Measurements from ENCODE around the gene CGREF1. TPM values are rescaled to one million over a fixed set of nuclear protein-coding genes. Genes with fewer than 3 reads are reported as not detected.

CGREF1 gene
- total RNA-seq, 1 donor from 2014 or later: 4.1 TPM

DNA sequence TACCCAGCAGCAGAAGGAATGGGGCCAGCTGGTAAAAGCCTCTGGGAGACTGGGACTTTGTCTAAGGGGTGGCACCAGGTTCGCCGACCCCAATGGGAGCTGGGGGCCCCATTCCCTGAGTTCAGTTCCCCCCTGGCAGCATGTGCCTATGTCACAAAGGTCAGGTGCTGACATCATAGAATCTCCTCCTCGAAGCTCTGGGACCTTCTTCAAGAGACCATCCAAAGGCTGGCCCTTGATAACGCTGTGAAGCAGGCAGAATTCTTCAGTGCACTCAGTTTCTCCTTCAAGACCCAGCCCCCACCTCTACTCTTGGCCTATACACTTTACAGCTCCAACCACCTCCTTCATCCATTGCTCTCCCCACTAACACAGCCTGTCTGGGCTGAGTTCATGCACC, 20.4 kb upstream of the CGREF1 start, which contains the start of gene PRR30:
PRR30 (minus strand) TSS at position 101 of the 400 bp plus-strand sequence. CDS start 1,081 bp downstream, outside the sequence.
- DNase-seq (ENCODE audit: low spot score) (no peak), ATAC-seq (no peak)
- intact Hi-C loops (cut with DNase I): no loop called here

DNA sequence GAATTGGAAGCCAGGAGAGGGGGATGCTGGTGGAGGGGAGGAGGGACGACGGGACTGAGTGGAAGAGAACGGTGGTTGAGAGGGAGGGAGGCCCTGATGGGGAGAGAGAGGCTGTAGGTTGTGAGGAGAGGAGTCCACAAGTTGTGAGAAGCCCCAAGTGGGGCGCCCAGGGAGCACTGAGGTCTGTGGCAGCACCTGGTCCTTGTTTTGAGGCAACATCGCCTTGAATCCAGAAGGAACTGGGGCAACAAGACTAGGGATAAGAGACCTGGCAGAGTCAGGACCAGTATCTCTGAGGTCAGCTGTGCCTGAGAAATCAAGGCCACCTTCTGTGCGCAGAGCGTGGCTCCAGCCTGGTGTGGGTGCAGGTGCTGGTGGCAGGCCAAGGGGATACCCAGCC, 19.2 kb upstream of the CGREF1 start:
- DNase-seq (ENCODE audit: low spot score): no peak
- intact Hi-C loops (cut with DNase I): no loop called here
- no peak for ATAC-seq

DNA sequence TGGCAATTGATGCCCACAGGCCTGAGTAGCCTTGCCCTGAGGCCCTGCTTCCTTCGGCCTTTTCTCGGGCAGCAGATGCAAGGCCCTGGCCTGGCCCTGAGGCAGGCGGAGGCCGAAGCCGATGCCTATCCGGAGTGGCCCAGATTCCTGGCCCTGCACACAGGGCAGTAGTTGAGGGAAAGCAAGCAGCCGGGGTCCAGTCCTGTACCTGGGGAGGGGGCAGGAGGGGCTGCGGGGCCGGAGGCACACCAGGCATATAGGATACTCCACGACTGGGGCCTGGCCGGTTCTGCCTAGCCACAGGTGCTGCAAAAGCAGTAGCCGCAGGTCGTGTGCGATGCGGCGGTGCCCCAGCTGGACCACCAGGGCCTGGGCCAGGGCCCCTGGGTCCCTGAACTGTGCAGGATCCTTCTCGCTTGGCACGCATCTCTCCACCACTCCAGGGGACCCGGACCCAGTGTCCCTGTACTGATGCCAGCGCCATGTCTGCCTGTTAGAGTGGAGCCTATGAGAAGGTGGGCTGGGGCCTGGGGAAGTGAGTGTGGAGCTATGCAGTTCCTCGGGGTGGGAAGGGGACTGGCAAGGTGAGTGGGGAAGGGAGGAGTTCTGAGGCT, 18.5 kb upstream of the CGREF1 start:
- ATAC-seq (no peak), DNase-seq (ENCODE audit: low spot score) (no peak)
- intact Hi-C loops (cut with DNase I): no loop called here

DNA sequence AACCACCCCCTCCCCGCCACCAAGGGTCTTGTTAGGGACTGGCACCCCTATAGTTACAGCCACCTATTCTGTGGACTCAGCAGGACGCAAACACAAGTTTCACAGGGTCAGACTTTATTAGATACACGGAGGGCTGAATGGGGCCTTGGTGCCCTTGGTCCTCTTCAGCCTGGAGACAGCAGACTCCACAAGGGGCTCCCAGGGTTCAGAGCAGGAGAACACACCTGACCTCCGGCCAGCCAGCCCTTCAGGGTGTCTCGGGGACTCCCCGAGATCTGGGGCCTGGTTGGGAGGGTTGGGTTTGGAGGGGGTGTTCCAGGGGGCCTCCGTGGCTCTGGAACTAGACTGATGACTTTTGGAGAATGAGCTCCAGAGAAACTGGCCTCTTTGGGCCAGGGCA, 17.8 kb upstream of the CGREF1 start:
- ATAC-seq (no peak), DNase-seq (ENCODE audit: low spot score) (no peak)
- intact Hi-C loops (cut with DNase I): no loop called here

DNA sequence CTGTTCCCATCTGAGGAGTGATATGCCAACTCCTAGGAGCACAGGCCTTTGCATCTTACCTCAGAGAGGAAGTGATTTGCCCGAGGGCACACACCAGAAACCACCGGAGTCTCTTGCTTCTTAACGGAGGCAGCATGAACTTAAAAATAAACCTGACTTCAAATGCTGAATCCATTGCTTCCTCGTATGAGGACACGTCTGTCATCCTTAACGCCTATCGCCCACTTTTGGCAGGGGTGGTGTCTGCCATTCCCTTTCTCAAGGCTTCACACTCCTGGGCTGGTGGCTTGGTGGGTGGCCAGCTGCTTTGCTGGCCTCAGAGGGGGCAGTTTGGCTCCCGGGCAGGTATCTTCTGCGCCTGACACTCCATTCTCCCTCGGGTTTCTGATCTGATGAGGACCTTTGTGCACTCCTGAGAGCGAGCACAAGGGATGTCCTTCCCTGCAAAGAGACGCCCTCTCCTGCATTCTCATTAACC, 16.6 kb upstream of the CGREF1 start:
- DNase-seq (ENCODE audit: low spot score) (no peak), ATAC-seq (no peak)
- intact Hi-C loops (cut with DNase I): no loop called here

DNA sequence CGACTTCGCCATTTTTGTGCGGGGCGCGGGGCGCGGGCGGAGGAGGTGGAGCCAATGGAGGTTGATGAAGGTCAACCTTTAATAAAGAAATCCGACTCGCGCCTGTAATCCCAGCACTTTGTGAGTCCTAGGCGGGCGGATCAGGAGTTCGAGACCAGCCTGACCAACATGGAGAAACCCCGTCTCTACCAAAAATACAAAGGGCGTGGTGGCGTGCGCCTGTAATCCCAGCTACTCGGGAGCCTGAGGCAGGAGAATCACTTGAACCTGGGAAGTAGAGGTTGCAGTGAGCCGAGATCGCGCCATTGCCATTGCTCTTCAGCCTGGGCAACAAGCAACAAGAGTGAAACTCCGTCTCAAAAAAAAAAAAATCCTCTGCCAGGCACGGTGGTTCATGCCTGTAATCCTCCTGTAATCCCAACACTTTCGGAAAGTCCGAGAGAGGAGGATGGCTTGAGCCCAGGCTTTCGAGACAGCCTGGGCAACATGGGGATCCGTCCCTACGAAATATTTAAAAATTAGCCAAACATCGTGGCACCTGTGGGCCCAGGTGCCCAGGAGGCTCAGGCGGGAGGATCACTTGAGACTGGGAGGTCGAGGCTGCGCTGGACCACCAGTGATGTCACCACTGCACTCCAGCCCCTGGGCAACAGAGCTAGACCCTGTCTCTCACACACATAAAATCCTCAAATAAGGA, 16.0 kb upstream of the CGREF1 start:
- no peak for ATAC-seq
- intact Hi-C loops (cut with DNase I): no loop called here
- DNase-seq (ENCODE audit: low spot score): no peak

DNA sequence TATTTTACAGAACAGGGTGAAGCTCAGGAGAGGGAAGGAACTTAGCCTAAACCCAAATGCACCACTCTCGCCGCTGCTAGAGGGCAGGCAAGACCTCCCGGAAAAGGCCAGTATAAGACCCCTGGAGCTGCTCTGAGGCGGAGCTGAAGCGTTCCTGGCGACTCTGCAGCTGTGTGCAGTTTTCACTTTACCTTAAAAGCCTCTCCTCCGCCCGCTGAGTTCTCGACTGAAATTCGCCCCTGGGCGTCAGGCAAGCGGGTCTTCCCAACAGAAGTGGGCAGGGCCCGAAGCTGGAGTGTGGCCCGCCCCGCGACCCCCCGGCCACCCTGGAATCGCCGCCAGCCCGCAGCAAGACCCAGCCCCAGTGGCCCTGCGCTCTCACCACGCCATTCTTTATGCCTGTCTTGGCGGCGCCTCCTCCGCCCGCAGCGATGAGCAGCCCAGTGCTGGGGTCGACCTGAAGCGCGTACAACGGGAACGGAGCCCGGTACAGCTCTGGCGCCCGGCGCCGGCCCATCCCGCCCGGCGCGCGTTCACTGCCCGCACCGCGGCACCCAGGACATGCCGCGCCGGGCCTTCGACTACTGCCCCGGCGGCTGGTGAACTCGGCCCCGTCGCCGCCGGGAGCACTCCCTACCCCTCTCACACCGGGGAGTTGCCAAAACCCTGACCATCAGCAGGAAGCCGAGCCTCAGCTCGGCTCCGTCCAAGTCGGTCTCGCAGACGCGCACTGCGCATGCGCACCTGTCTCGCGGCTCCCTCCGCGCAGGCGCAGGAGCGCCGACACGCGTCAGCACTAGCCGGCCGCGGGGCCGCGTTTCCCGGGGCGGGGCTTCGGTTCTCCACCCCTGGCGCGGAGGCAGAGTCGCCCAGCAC, 15.2 kb upstream of the CGREF1 start, which contains the start of gene PREB:
PREB (minus strand) TSS at position 732 of the 876 bp plus-strand sequence; CDS start at position 517, 215 bp downstream.
- DNase-seq (ENCODE audit: low spot score): peak; percentile 99
- ATAC-seq: peak; percentile 96
- intact Hi-C loops (cut with DNase I): no loop called here

DNA sequence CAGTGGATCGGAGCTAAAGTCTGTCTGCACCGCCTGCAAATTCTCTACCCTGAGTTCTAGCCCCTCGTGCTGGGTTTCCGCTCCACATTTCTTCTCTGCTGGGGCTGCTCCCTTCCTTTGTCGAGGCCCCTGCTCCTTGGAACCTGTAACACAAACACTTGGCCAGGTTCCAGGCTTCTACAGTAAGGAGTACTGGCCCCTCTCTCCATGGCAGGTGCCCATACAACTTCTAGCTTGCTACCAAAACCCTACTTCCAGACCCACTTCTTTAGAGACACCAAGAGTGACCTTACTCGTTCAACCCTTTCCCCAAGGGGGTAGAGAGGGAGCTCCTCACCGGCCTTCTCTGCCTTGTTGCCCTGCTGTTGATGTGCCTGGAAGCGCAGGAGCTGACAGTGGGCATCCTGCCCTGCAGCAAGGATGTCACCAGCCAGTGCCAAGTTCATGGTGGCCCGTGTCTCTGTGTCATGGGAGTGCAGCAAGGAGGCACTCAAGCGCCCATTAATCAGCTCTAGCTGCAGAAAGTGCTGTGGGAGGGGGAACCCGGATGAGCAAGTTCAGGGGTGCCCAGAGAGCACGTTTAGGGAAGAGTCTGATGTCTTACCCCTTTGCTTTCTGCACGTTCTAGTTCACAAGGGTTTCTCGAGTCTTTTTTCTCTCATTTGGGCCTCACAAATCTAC, 14.4 kb upstream of the CGREF1 start:
- no peak for DNase-seq (ENCODE audit: low spot score)
- intact Hi-C loops (cut with DNase I): no loop called here
- ATAC-seq: no peak

DNA sequence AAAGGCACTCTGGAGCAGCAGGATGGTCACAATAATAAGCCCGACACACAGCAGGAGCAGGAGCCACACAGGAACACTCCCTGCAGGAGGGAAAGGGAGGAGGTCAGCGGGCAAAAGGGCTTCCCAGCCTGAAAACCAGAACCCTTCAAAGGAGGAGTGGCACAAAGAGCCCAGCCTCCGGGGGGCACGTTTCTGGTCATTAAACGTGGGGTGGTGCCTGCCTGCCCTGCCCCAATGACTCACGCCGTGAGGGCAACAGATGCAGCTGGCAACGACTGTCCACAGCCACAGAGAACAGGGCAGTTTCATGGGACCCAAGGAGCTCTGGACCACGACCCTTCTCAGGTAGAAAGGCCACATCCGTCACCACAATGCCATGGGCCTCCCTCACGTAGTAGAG, 12.5 kb upstream of the CGREF1 start:
- intact Hi-C loops (cut with DNase I): no loop called here
- ATAC-seq (no peak), DNase-seq (ENCODE audit: low spot score) (no peak)

DNA sequence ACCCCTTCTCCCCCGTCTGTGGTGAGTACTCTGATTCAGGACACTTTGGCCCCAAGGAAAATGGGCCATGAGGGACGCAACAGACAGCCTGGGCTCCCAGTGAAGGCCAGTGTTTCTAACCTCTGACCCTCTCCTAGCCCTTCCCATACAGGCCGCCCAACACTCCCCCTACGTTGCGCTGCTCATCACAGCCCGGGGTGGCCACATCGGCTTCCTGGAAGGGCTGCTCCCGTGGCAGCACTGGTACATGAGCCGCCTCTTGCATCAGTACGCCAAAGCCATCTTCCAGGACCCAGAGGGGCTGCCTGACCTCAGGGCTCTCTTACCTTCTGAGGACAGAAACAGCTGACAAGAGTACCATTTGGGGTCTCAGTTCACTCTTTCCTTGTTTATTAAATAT, 11.5 kb upstream of the CGREF1 start:
- no peak for ATAC-seq
- intact Hi-C loops (cut with DNase I): no loop called here
- no peak for DNase-seq (ENCODE audit: low spot score)

DNA sequence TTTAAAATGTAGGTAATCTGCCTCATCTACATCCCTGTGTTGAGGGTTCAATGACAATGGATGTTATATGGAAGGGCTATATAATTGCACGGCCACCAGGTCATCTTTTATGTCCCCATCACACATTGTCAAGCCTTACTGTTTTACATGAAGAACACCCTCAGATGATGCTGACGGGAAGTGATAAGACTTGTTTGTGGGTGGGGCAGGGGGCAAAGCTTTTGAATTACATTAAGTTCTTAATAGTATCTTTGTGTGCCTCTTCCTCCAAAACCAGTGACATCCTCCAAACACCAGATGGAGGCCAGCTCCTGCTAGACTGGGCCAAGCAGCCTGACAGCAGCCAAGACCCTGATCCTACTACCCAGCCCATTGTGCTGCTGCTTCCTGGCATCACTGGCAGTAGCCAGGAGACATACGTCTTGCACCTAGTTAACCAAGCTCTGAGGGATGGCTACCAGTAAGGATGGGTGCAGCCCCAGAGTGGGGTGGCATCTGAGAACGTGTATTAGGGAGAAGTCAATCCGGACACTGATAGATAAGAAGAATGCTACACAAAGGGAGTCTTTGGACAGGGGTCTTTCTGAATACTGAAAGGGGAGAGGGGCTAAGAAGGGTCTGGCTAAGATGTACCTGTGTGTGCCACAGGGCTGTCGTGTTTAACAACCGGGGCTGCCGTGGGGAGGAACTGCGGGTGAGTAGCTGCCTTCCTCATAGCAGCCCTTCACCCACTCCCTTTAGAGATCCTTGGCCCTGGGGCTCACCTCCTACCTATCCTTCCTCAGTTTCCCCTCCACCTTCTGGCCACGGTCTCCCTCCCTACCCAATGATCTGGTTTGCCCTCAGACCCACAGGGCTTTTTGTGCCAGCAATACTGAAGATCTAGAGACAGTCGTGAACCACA, 10.0 kb upstream of the CGREF1 start:
- no peak for ATAC-seq
- no peak for DNase-seq (ENCODE audit: low spot score)
- intact Hi-C loops (cut with DNase I): no loop called here

DNA sequence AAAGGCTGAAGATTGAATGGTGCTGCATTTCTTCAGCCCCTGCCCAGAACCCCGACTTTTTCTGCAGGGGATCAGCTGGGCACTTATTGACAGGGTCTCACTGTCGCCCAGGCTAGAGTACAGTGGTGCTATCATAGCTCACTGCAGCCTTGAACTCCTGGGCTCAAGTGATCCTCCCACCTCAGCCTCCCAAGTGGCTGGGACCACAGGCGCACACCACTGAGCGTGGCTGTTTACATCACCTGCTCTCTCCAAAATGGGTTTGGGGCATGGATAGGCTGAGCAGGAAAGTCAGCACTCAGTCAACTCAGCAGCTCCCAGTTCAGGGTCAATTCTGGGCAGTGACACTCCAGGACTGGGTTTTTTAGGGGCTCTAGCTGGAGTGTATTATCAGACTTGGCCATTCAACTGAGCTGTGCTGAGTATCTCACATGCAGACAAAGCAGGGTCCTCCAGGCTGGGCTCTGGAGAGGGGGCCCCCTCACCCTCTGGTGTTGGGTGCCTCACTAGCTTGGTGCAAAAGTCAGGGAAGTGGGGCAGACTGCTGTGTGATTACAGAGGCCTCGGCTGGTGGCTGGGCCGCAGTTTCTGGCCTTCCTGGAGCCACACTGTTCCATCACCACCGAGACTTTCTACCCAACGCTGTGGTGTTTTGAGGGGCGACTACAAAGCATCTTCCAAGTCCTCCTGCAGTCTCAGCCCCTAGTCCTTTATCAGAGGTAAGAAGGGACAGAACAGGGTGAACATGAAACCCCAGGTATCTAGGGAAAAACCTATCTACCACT, 9.1 kb upstream of the CGREF1 start:
- intact Hi-C loops (cut with DNase I): no loop called here
- no peak for DNase-seq (ENCODE audit: low spot score)
- no peak for ATAC-seq

DNA sequence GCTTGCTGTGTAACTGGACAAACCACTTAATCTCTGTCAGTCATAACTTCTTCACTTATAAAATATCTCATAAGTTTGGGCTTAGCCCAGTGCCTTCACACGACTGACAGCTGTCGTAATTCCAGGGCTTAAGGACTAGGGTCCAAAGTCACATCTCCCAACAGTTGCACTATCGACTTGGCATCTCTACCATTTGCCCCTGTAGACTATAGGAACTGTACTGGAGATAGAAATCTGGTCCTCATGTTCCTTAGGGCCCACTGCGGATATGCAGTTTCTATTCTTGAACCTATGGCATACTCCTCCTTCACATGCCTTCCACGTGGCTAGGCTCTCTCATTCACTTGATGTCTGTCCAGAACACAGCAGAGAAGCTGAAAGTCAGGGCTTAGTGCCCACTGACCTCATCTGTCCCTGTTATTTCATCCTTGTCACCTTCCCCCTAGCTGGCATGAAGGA, 7.4 kb upstream of the CGREF1 start:
- intact Hi-C loops (cut with DNase I): no loop called here
- no peak for ATAC-seq
- no peak for DNase-seq (ENCODE audit: low spot score)

DNA sequence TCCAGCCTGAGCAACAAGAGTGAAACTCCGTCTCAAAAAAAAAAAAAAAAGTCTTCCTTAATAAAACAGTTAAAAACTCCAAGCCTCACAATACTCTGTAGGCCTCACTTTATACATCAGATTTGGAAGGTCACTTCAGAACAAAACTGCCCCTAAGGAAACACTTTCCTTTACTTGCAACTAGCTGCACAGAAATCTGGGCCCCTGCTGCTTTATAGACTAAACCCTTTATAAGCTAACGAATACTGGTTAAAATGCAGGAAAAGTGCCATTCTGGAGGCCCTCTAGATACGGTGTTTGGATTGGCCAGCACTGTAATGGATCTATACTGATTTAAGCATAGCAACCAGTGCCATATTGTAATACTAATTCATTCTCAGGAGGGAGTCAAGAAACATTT, 6.2 kb upstream of the CGREF1 start:
- DNase-seq (ENCODE audit: low spot score) (no peak), ATAC-seq (no peak)
- intact Hi-C loops (cut with DNase I): no loop called here

DNA sequence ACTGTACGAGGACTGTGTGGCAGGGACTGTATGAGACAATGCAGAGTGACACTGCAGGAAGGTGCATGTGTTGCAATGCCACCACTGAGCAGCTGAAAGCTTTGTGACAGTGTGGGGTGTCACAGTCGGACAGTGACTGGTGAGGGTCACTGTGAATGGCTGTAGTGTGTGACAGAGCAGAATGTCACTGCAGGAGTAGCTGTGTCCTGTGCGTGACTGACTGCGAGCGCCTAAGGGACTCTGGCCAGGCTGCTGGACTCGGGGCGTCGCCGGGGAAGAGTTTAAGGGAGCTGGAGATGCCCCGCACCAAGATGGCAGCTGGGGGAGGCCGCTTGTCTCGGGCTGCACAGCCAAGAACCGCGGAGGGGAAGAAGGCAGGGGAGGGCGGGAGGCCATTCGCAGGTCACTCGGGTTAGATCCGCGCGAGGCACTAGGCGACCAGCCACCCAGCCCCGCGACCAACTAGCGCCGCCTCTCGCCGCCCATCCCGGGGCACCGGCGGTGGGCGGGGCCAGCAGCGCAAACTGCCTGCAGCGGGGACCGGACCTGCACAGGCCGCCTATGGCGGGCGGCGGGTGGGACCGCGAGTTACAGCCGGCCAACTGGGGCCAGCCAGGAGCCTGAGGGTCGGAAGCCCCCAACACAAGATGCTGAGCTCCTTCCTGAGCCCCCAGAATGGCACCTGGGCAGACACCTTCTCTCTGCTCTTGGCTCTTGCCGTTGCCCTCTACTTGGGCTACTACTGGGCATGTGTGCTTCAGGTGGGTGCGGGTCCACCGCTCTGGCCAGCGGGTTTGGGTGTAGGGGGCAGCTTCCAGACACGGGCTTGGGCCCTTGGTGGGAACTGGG, 4.6 kb upstream of the CGREF1 start, which contains the start of gene ABHD1:
ABHD1 (plus strand) TSS at position 514 of the 849 bp plus-strand sequence; CDS start at position 648, 134 bp downstream.
- ATAC-seq (peak; percentile 85), DNase-seq (ENCODE audit: low spot score) (peak; percentile 81)
- intact Hi-C loops (cut with DNase I): no loop called here

DNA sequence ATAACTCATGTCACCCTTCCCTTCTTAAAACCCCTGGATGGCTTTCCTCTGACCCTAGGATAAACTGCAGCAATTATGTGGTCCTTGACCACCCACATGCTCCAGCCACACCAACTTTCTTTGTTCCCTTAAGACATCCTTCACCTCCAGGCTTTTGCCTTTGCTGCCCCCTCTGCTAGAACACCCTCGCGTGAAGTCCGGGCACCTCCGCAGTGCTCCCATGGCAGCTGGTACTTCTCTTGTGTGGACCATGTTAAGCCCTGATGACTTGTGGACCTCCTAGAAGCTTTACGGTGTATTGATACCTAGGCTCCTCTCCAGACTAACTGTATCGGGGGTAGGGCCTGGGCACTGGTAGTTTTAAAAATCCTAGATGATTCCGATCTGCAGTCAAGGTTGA, 3.9 kb upstream of the CGREF1 start:
- ATAC-seq (no peak), DNase-seq (ENCODE audit: low spot score) (no peak)
- intact Hi-C loops (cut with DNase I): no loop called here

Measured in sciatic nerve (tissue), 2 donors.